Activated CD8-positive, alpha-beta T cell treated with anti-CD3 and anti-CD28 coated beads for 36 hours (primary cell): ENCODE results near the gene RAB13. TPM values are rescaled to one million over a fixed set of nuclear protein-coding genes. Genes with fewer than 3 reads are reported as not detected.

Experiments used
- ATAC-seq: fragments of 200-7000 bp; cut with Tn5 transposase; one replicate; pipeline ENCODE4 v1.10.0; 2021; ENCODE audit warnings: mild to moderate bottlenecking, moderate library complexity
- CTCF ChIA-PET: fragments of 350-600 bp; sonication (Branson Sonifier 250); formaldehyde crosslinking; loops from one replicate; lab custom pipeline; 2021; ENCODE audit warnings: antibody characterized with exemption; lab: Charles Lee
- POLR2A ChIA-PET: fragments of 350-600 bp; sonication (Branson Sonifier 250); formaldehyde crosslinking; loops from one replicate; lab custom pipeline; 2021; ENCODE audit warnings: antibody characterized with exemption; lab: Charles Lee
- DNase-seq: peaks from one replicate; pipeline ENCODE4 v3.0.0-alpha.2; 2020
- H3K27ac Mint-ChIP-seq: one replicate; pipeline ENCODE4 v1.8.0; 2021; ENCODE audit warnings: mild to moderate bottlenecking, mixed read lengths
- H3K27me3 Mint-ChIP-seq: one replicate; pipeline ENCODE4 v1.8.0; 2021; ENCODE audit warnings: mixed read lengths
- H3K36me3 Mint-ChIP-seq: one replicate; pipeline ENCODE4 v1.8.0; 2021; ENCODE audit warnings: low read depth, mixed read lengths
- H3K4me1 Mint-ChIP-seq: one replicate; pipeline ENCODE4 v1.8.0; 2021; ENCODE audit warnings: low read depth, mixed read lengths
- H3K4me3 Mint-ChIP-seq: one replicate; pipeline ENCODE4 v1.8.0; 2021; ENCODE audit warnings: mild to moderate bottlenecking, moderate library complexity, mixed read lengths
- H3K9me3 Mint-ChIP-seq: one replicate; pipeline ENCODE4 v1.8.0; 2021; ENCODE audit warnings: mixed read lengths
- CTCF ChIP-seq: fragments of 200-600 bp; IDR thresholded peaks from one replicate; pipeline ENCODE4 v1.8.0; 2022; ENCODE audit warnings: antibody characterized with exemption, mild to moderate bottlenecking
- intact Hi-C: fragments of 100-400 bp; cut with micrococcal nuclease; formaldehyde crosslinking; loops from one replicate; pipeline ENCODE4 v1.10.0; 2022
- microRNA-seq: library from miRNA; unstranded; fragments of <30 nt; microRNA quantifications from one replicate; pipeline ENCODE4 v1.2.0, GENCODE V29; 2022; ENCODE audit warnings: borderline microRNAs expressed, borderline replicate concordance
- total RNA-seq, 2 experiments: library from RNA; stranded (reverse); gene quantifications; one replicate each; pipeline ENCODE4 v1.2.3, GENCODE V29; 2021

The RAB13 gene
- total RNA-seq, 2 experiments from 2014 or later: 41.7 to 45.6 TPM

- Mint-ChIP-seq H3K9me3 (no peaks in the 10 kb centered on the region), H3K4me1 (peaks cover 1% of the 10 kb centered on the region), H3K4me3 (no peak overlapping the region), H3K27me3 (no peaks in the 10 kb centered on the region), H3K27ac (no peak overlapping the region), H3K36me3 (peaks cover 40% of the 10 kb centered on the region)
- ATAC-seq (no peak), DNase-seq (no peak)
- no peak for TF ChIP-seq CTCF
- intact Hi-C loops: no loop called here
- POLR2A ChIA-PET: interaction anchor here (1.2 to 1.7 kb wide), 4 partner anchors 10 to 14 kb away, joined by 3 to 13 read pairs (median 5); no protein-coding TSS in a partner anchor
- CTCF ChIA-PET: no interaction called here
These were observed 52.2 kb downstream of the RAB13 start for GRCh38 chr1:153933955-153934354.

GRCh38 chr1:153933430-153933829 lies 52.7 kb downstream of the RAB13 start:
- ATAC-seq: no peak
- H3K9me3 Mint-ChIP-seq: no peaks in the 10 kb centered on the region
- H3K4me3 Mint-ChIP-seq: no peak overlapping the region
- ChIA-PET POLR2A (interaction anchor here (3.5 kb wide), 1 partner anchor 11 kb away, joined by 13 read pairs; the partner anchor contains the start of gene GATAD2B), CTCF (no interaction called here)
- H3K27me3 Mint-ChIP-seq: no peaks in the 10 kb centered on the region
- no peak for DNase-seq
- H3K27ac Mint-ChIP-seq: no peak overlapping the region
- intact Hi-C loops: no loop called here
- TF ChIP-seq CTCF: no peak
- peaks cover 37% of the 10 kb centered on the region for H3K36me3 Mint-ChIP-seq
- peaks cover 7% of the 10 kb centered on the region for H3K4me1 Mint-ChIP-seq

GRCh38 chr1:153932156-153933131 lies 53.7 kb downstream of the RAB13 start:
- intact Hi-C loops: no loop called here
- Mint-ChIP-seq H3K4me3 (no peak overlapping the region), H3K36me3 (peaks cover 32% of the 10 kb centered on the region), H3K9me3 (no peaks in the 10 kb centered on the region), H3K4me1 (peaks cover 12% of the 10 kb centered on the region), H3K27me3 (no peaks in the 10 kb centered on the region), H3K27ac (peak overlapping the region; percentile 34)
- ChIA-PET POLR2A (interaction anchor here (0.7 to 3.5 kb wide), 2 partner anchors 10 to 44 kb away, joined by 3 to 13 read pairs; partner anchors contain the start of gene GATAD2B), CTCF (no interaction called here)
- TF ChIP-seq CTCF: no peak
- no peak for DNase-seq
- no peak for ATAC-seq

Small RNA genes lying within 50 kb of the gene (microRNA-seq; reads per million reads assigned to microRNA genes)
- gene MIR6737: 1.5 reads per million

Other genes with a start within 250 kb of the RAB13 start
- 1 to 10 TPM; 7.2 to 10.0 TPM for gene SLC27A3, start 210.9 kb downstream of the RAB13 start, total RNA-seq
- gene GATAD2B, start 63.4 kb downstream of the RAB13 start, total RNA-seq: 10 to 100 TPM; 59.5 to 59.8 TPM
- gene DENND4B, start 39.6 kb downstream of the RAB13 start, total RNA-seq: 100 to 1,000 TPM; 102 to 107 TPM
- 10 to 100 TPM; 67.3 to 71.8 TPM for gene CRTC2, start 27.7 kb downstream of the RAB13 start, total RNA-seq
- 10 to 100 TPM; 40.3 to 42.2 TPM for gene SLC39A1, start 22.8 kb downstream of the RAB13 start, total RNA-seq
- gene CREB3L4, start 18.4 kb downstream of the RAB13 start, total RNA-seq: 1 to 10 TPM; 8.3 to 8.8 TPM
- gene JTB, start 8.7 kb downstream of the RAB13 start, total RNA-seq: 100 to 1,000 TPM; 151 to 153 TPM
- 1,000 to 10,000 TPM; 1,638 to 1,644 TPM for gene RPS27, start 4.4 kb upstream of the RAB13 start, total RNA-seq
- gene NUP210L, start 168.7 kb upstream of the RAB13 start, total RNA-seq: under 1 TPM in 1 of 2 experiments, not detected in 1; 0.07 TPM
- gene TPM3, start 205.8 kb upstream of the RAB13 start, total RNA-seq: 100 to 1,000 TPM; 591 to 597 TPM
- not detected for gene CFAP141, start 220.0 kb upstream of the RAB13 start, total RNA-seq
- gene UBAP2L, start 234.6 kb upstream of the RAB13 start, total RNA-seq: 100 to 1,000 TPM; 183 to 195 TPM